ENCODE results near the gene HNRNPL.
"Not testable (repeated sequence)": the region's sequence is repeated elsewhere in the genome, so short reads cannot be mapped to it uniquely, and the experiment has no call there.

The HNRNPL gene

GRCh38 chr19:38849860-38850435 lies at the start of gene HNRNPL:
Gene HNRNPL, minus strand, starts transcription at chr19:38849986. Its CDS starts 20 bp downstream, at chr19:38849966.
- DNase-seq: peak; percentile 100

GRCh38 chr19:38898788-38899446 lies 49.1 kb upstream of the HNRNPL start:
- no peak for DNase-seq

GRCh38 chr19:38894968-38895367 lies 45.2 kb upstream of the HNRNPL start:
- DNase-seq: no peak

GRCh38 chr19:38893341-38893771 lies 43.6 kb upstream of the HNRNPL start:
- no peak for DNase-seq

- DNase-seq: no peak
Measured at GRCh38 chr19:38892841-38893240, 43.1 kb upstream of the HNRNPL start.

- DNase-seq: no peak
Measured at GRCh38 chr19:38891771-38892170, 42.0 kb upstream of the HNRNPL start.

- DNase-seq: no peak
Measured at GRCh38 chr19:38890686-38891085, 40.9 kb upstream of the HNRNPL start.

- DNase-seq: no peak
Measured at GRCh38 chr19:38889803-38890202, 40.0 kb upstream of the HNRNPL start.

GRCh38 chr19:38888876-38889275 lies 39.1 kb upstream of the HNRNPL start:
- DNase-seq: no peak

- not testable (repeated sequence) for DNase-seq
Measured at GRCh38 chr19:38884691-38885090, 34.9 kb upstream of the HNRNPL start.

GRCh38 chr19:38883286-38883685 lies 33.5 kb upstream of the HNRNPL start:
- no peak for DNase-seq

GRCh38 chr19:38880882-38881609 lies 31.3 kb upstream of the HNRNPL start:
- DNase-seq: no peak

GRCh38 chr19:38880076-38880881 lies 30.5 kb upstream of the HNRNPL start:
- DNase-seq: no peak

GRCh38 chr19:38879400-38879751 lies 29.6 kb upstream of the HNRNPL start:
- DNase-seq: no peak

GRCh38 chr19:38878575-38879399 lies 29.0 kb upstream of the HNRNPL start:
- no peak for DNase-seq

- peak; percentile 60 for DNase-seq
Measured at GRCh38 chr19:38877781-38878574, 28.2 kb upstream of the HNRNPL start, which contains the start of gene RINL. Gene RINL, minus strand, starts transcription at chr19:38878275. Its CDS starts 1,533 bp downstream, at chr19:38876742.

GRCh38 chr19:38875656-38876395 lies 26.0 kb upstream of the HNRNPL start:
- DNase-seq: no peak

- DNase-seq: not testable (repeated sequence)
Measured at GRCh38 chr19:38873400-38873799, 23.6 kb upstream of the HNRNPL start.

- DNase-seq: no peak
Measured at GRCh38 chr19:38870612-38871011, 20.8 kb upstream of the HNRNPL start.

- no peak for DNase-seq
Measured at GRCh38 chr19:38869836-38870607, 20.2 kb upstream of the HNRNPL start.
